ENCODE data around the gene POGZ.

DNA sequence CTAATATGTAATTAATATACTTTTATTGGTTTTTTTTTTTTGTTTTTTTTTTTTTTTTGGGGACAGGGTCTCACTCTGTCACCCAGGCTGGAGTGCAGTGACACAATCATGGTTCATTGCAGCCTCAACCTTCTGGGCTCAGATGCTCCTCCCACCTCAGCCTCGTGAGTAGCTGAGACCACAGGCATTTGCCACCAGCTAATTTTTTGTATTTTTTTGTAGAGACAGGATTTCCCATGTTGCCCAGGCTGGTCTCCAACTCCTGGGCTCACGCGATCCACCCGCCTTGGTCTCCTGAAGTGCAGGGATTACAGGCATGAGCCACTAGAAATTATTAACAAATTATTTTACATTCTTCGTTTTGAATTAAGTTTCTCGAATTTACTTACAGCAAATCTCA, 16.8 kb upstream of the POGZ start:
- TF ChIP-seq, protein P1, sequence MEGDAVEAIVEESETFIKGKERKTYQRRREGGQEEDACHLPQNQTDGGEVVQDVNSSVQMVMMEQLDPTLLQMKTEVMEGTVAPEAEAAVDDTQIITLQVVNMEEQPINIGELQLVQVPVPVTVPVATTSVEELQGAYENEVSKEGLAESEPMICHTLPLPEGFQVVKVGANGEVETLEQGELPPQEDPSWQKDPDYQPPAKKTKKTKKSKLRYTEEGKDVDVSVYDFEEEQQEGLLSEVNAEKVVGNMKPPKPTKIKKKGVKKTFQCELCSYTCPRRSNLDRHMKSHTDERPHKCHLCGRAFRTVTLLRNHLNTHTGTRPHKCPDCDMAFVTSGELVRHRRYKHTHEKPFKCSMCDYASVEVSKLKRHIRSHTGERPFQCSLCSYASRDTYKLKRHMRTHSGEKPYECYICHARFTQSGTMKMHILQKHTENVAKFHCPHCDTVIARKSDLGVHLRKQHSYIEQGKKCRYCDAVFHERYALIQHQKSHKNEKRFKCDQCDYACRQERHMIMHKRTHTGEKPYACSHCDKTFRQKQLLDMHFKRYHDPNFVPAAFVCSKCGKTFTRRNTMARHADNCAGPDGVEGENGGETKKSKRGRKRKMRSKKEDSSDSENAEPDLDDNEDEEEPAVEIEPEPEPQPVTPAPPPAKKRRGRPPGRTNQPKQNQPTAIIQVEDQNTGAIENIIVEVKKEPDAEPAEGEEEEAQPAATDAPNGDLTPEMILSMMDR (IDR thresholded peaks at IDR 0.05) = no peak
- TF ChIP-seq POLR2A (IDR thresholded peaks at IDR 0.05) = no peak
- no peak for TF ChIP-seq POLR2AphosphoS5 (IDR thresholded peaks at IDR 0.05)

Measured in prostate gland (tissue), 2 donors.